Measurements from ENCODE around the gene MED12L.

MED12L gene

GRCh38 chr3:151264605-151265004 lies 179.1 kb downstream of the MED12L start:
- no peak for DNase-seq

GRCh38 chr3:151265166-151265565 lies 179.7 kb downstream of the MED12L start:
- DNase-seq, result no peak

- DNase-seq, result no peak
Measured at GRCh38 chr3:151265866-151266265, 180.4 kb downstream of the MED12L start.

- no peak for DNase-seq
Measured at GRCh38 chr3:151267066-151267465, 181.6 kb downstream of the MED12L start.

GRCh38 chr3:151268267-151269235 lies 183.1 kb downstream of the MED12L start:
- no peak for DNase-seq

GRCh38 chr3:151269631-151270030 lies 184.2 kb downstream of the MED12L start:
- DNase-seq, result no peak

GRCh38 chr3:151275091-151275490 lies 189.6 kb downstream of the MED12L start:
- DNase-seq, result no peak

- DNase-seq, result no peak
Measured at GRCh38 chr3:151276038-151276686, 190.7 kb downstream of the MED12L start.

- no peak for DNase-seq
Measured at GRCh38 chr3:151276687-151277042, 191.2 kb downstream of the MED12L start.

GRCh38 chr3:151278230-151278629 lies 192.8 kb downstream of the MED12L start, which contains the start of gene P2RY14:
TSS of gene P2RY14 (minus strand) at chr3:151278542. CDS start at chr3:151214316, 64,226 bp downstream.
- no peak for DNase-seq

- DNase-seq, result no peak
Measured at GRCh38 chr3:151281671-151282324, 196.3 kb downstream of the MED12L start.

GRCh38 chr3:151282921-151283320 lies 197.5 kb downstream of the MED12L start:
- no peak for DNase-seq

GRCh38 chr3:151283387-151283786 lies 197.9 kb downstream of the MED12L start:
- no peak for DNase-seq

- no peak for DNase-seq
Measured at GRCh38 chr3:151283907-151284461, 198.5 kb downstream of the MED12L start.

GRCh38 chr3:151285940-151286339 lies 200.5 kb downstream of the MED12L start:
- DNase-seq, result no peak

GRCh38 chr3:151289445-151289844 lies 204.0 kb downstream of the MED12L start:
- no peak for DNase-seq

GRCh38 chr3:151290673-151291072 lies 205.2 kb downstream of the MED12L start:
- DNase-seq, result no peak

- no peak for DNase-seq
Measured at GRCh38 chr3:151293127-151293526, 207.7 kb downstream of the MED12L start.

- DNase-seq, result no peak
Measured at GRCh38 chr3:151296226-151296625, 210.8 kb downstream of the MED12L start.

GRCh38 chr3:151297429-151297828 lies 212.0 kb downstream of the MED12L start:
- no peak for DNase-seq

- no peak for DNase-seq
Measured at GRCh38 chr3:151299006-151299405, 213.5 kb downstream of the MED12L start.

GRCh38 chr3:151300539-151300938 lies 215.1 kb downstream of the MED12L start:
- DNase-seq, result no peak

GRCh38 chr3:151301787-151302186 lies 216.3 kb downstream of the MED12L start:
- DNase-seq, result no peak
